A549 (cell line): ENCODE measurements around the gene ADGRF3. TPM values are rescaled to one million over a fixed set of nuclear protein-coding genes. Genes with fewer than 3 reads are reported as not detected.

Source experiments
- ATAC-seq, 2 experiments: fragments of 200-7000 bp in 1 of 2; fragments of >200 bp in 1 of 2; cut with Nextera tagmentation in 1 of 2; cut with Tn5 transposase in 1 of 2; 3 replicates each; pipeline versions ENCODE4 v1.8.0 to v1.9.1; 2018 to 2020; ENCODE audit warnings: mild to moderate bottlenecking in 1 of 2, moderate library complexity in 1 of 2
- CTCF ChIA-PET: fragments of 300-600 bp; sonication (Branson Sonifier 250); formaldehyde crosslinking; extraction: SDS; loops from one replicate; lab custom pipeline; 2021; ENCODE audit warnings: antibody characterized with exemption, inconsistent platforms; lab: Yijun Ruan, JAX
- POLR2A ChIA-PET: fragments of 350-600 bp; formaldehyde crosslinking; extraction: SDS; loops from one replicate; lab custom pipeline; 2021; ENCODE audit warnings: antibody characterized with exemption, inconsistent platforms; lab: Yijun Ruan, JAX
- DNase-seq, 2 experiments: peaks; one replicate each; pipeline versions ENCODE4 v3.0.0 to v3.0.0-alpha.2; 2011 to 2016; ENCODE audit warnings: low read depth in 1 of 2, low spot score in 1 of 2
- FAIRE-seq: peaks from 2 replicates; lab custom pipeline; 2011; peaks lifted over from hg19 to GRCh38; lab: Jason Lieb, UNC
- H3K27ac ChIP-seq, 2 experiments: fragments of >200 bp; sonication (Bioruptor Twin); formaldehyde crosslinking; 3 replicates each; pipeline ENCODE4 v1.5.1; 2016 to 2017
- H3K4me1 ChIP-seq: fragments of >200 bp; sonication (Bioruptor Twin); formaldehyde crosslinking; 3 replicates; pipeline ENCODE4 v1.6.1; 2016
- H3K4me2 ChIP-seq: fragments of >200 bp; sonication (Bioruptor Twin); formaldehyde crosslinking; 3 replicates; pipeline ENCODE4 v1.6.1; 2016
- H3K4me3 ChIP-seq: fragments of >200 bp; sonication (Bioruptor Twin); formaldehyde crosslinking; 3 replicates; pipeline ENCODE4 v1.5.1; 2016
- H3K9me3 ChIP-seq: fragments of >200 bp; sonication (Bioruptor Twin); formaldehyde crosslinking; 3 replicates; pipeline ENCODE4 v1.6.1; 2016
- BHLHE40 ChIP-seq: IDR thresholded peaks from 2 replicates; pipeline ENCODE4 v1.6.1; 2012; ENCODE audit warnings: low read depth, low read length, inconsistent platforms
- CHD2 ChIP-seq: fragments of 150-350 bp; IDR thresholded peaks from 2 replicates; pipeline ENCODE4 v1.6.1; 2014; ENCODE audit warnings: low read length; ENCODE audit not compliant: partially characterized antibody
- CHD4 ChIP-seq: fragments of 200-600 bp; sonication (generic); IDR thresholded peaks from 2 replicates; pipeline ENCODE4 v1.6.1; 2016; ENCODE audit warnings: antibody characterized with exemption, mild to moderate bottlenecking, borderline replicate concordance
- EHMT2 ChIP-seq: fragments of 200-600 bp; sonication (generic); IDR thresholded peaks from 2 replicates; pipeline ENCODE4 v1.6.1; 2016; ENCODE audit warnings: antibody characterized with exemption, low read depth, mild to moderate bottlenecking, moderate library complexity
- FOSL2 ChIP-seq, 2 experiments: fragments of 450-650 bp in 1 of 2; fragments of >200 bp in 1 of 2; sonication (Bioruptor Twin) in 1 of 2; formaldehyde crosslinking; IDR thresholded peaks; 2 replicates each; pipeline versions ENCODE4 v1.5.0 to v1.6.1; 2016 to 2020; ENCODE audit warnings: mild to moderate bottlenecking in 1 of 2, moderate library complexity in 1 of 2
- GATA3 ChIP-seq: IDR thresholded peaks from 2 replicates; pipeline ENCODE4 v1.6.1; 2012; ENCODE audit warnings: borderline replicate concordance
- HDAC2 ChIP-seq: fragments of 200-600 bp; sonication (generic); IDR thresholded peaks from 2 replicates; pipeline ENCODE4 v1.6.1; 2016
- HEYL ChIP-seq: fragments of 250-450 bp; sonication (Bioruptor Pico); IDR thresholded peaks from 2 replicates; pipeline ENCODE4 v1.8.0; 2021; ENCODE audit warnings: mild to moderate bottlenecking, moderate library complexity
- HOXB13 ChIP-seq: fragments of 250-450 bp; sonication (Bioruptor Pico); IDR thresholded peaks from 2 replicates; pipeline ENCODE4 v1.5.0; 2020; ENCODE audit warnings: low read depth, mild to moderate bottlenecking, moderate library complexity
- HOXB5 ChIP-seq: fragments of 250-450 bp; sonication (Bioruptor Pico); IDR thresholded peaks from 2 replicates; pipeline ENCODE4 v1.5.0; 2020; ENCODE audit warnings: mild to moderate bottlenecking, moderate library complexity
- JUN ChIP-seq, 2 experiments: fragments of >200 bp; sonication (Bioruptor Twin); formaldehyde crosslinking; IDR thresholded peaks; 2 replicates in 1 of 2; 3 replicates in 1 of 2; pipeline ENCODE4 v1.6.1; 2016 to 2017
- JUNB ChIP-seq: fragments of >200 bp; sonication (Bioruptor Twin); formaldehyde crosslinking; IDR thresholded peaks from 2 replicates; pipeline ENCODE4 v1.6.1; 2016
- KDM1A ChIP-seq: fragments of 200-600 bp; sonication (generic); IDR thresholded peaks from 2 replicates; pipeline ENCODE4 v1.6.1; 2016; ENCODE audit warnings: low read depth, mild to moderate bottlenecking
- MAFK ChIP-seq: fragments of 450-650 bp; IDR thresholded peaks from 2 replicates; pipeline ENCODE4 v1.6.1; 2014; ENCODE audit not compliant: partially characterized antibody
- MYC ChIP-seq: IDR thresholded peaks from 2 replicates; pipeline ENCODE4 v1.6.1; 2012; ENCODE audit warnings: mild to moderate bottlenecking, inconsistent platforms, low read length, improper control_type of control experiment, borderline replicate concordance
- NFE2L2 ChIP-seq: fragments of 150-350 bp; conservative IDR thresholded peaks from 2 replicates; pipeline ENCODE4 v1.6.1; 2014; ENCODE audit warnings: low read length
- PHF8 ChIP-seq: fragments of 200-600 bp; sonication (generic); IDR thresholded peaks from 2 replicates; pipeline ENCODE4 v1.6.1; 2016; ENCODE audit warnings: low read depth, mild to moderate bottlenecking, antibody characterized with exemption, moderate library complexity, borderline replicate concordance
- POLR2AphosphoS2 ChIP-seq: conservative IDR thresholded peaks from 2 replicates; pipeline ENCODE4 v1.6.1; 2012; ENCODE audit warnings: low read length, improper control_type of control experiment, inconsistent platforms
- RARB ChIP-seq: fragments of 250-450 bp; sonication (Bioruptor Pico); IDR thresholded peaks from 2 replicates; pipeline ENCODE4 v1.8.0; 2021; ENCODE audit warnings: mild to moderate bottlenecking, moderate library complexity
- RCOR1 ChIP-seq: fragments of 150-350 bp; IDR thresholded peaks from 2 replicates; pipeline ENCODE4 v1.6.1; 2014; ENCODE audit warnings: antibody characterized with exemption, low read length, low read depth
- TP53 ChIP-seq: fragments of 250-450 bp; sonication (Bioruptor Pico); IDR thresholded peaks from 2 replicates; pipeline ENCODE4 v1.5.0; 2021; ENCODE audit warnings: mild to moderate bottlenecking, moderate library complexity
- ZC3H11A ChIP-seq: fragments of 450-650 bp; IDR thresholded peaks from 2 replicates; pipeline ENCODE4 v1.6.1; 2014; ENCODE audit warnings: antibody characterized with exemption, mild to moderate bottlenecking
- ZFP36 ChIP-seq: fragments of 450-650 bp; IDR thresholded peaks from 2 replicates; pipeline ENCODE4 v1.6.1; 2014; ENCODE audit warnings: borderline replicate concordance; ENCODE audit not compliant: partially characterized antibody
- ZNF302 ChIP-seq: fragments of 250-450 bp; sonication (Bioruptor Pico); IDR thresholded peaks from 2 replicates; pipeline ENCODE4 v1.9.0; 2021; ENCODE audit warnings: inconsistent platforms, mild to moderate bottlenecking, moderate library complexity
- ZSCAN20 ChIP-seq: fragments of 250-450 bp; sonication (Bioruptor Pico); IDR thresholded peaks from 2 replicates; pipeline ENCODE4 v1.8.0; 2022; ENCODE audit warnings: mild to moderate bottlenecking, moderate library complexity
- WGBS: methylation state at CpG from one replicate; pipeline ENCODE4 v1.1.6; 2017; ENCODE audit errors: missing lambda C conversion rate; 5-methylcytosine and 5-hydroxymethylcytosine counted together
- polyA plus RNA-seq, 4 experiments: library from polyadenylated mRNA; depleted of rRNA in 3 of 4; stranded (reverse); fragments of >200 nt; fragmentation: RNase III in 1 of 4; extraction: RNeasy Plus Mini Kit Qiagen cat#74134 plus additional on column Dnase treatment in 1 of 4; gene quantifications; 2 replicates in 3 of 4; 3 replicates in 1 of 4; pipeline ENCODE4 v1.2.3, GENCODE V29; 2011 to 2017
- TF ChIP-seq, protein P1 (sequence below): fragments of 250-450 bp; sonication (Bioruptor Pico); IDR thresholded peaks from 2 replicates; pipeline ENCODE4 v1.5.0; 2020; ENCODE audit warnings: low read depth, mild to moderate bottlenecking, moderate library complexity
- TF ChIP-seq, protein P2 (sequence below): fragments of >200 bp; sonication (Bioruptor Twin); formaldehyde crosslinking; IDR thresholded peaks from 3 replicates; pipeline ENCODE4 v1.6.1; 2016
- TF ChIP-seq, protein P3 (sequence below): IDR thresholded peaks from 2 replicates; pipeline ENCODE4 v1.6.1; 2012
- TF ChIP-seq, protein P4 (sequence below): fragments of 200-600 bp; sonication (generic); IDR thresholded peaks from 2 replicates; pipeline ENCODE4 v1.6.1; 2016; ENCODE audit warnings: antibody characterized with exemption, mild to moderate bottlenecking, moderate library complexity
- TF ChIP-seq, protein P5 (sequence below): fragments of >200 bp; sonication (Bioruptor Twin); formaldehyde crosslinking; IDR thresholded peaks from 3 replicates; pipeline ENCODE4 v1.5.1; 2016

ADGRF3 gene
- polyA plus RNA-seq, 2 of the 4 experiments (the other 2 are of a cell fraction) = 0.12 to 0.21 TPM

DNA sequence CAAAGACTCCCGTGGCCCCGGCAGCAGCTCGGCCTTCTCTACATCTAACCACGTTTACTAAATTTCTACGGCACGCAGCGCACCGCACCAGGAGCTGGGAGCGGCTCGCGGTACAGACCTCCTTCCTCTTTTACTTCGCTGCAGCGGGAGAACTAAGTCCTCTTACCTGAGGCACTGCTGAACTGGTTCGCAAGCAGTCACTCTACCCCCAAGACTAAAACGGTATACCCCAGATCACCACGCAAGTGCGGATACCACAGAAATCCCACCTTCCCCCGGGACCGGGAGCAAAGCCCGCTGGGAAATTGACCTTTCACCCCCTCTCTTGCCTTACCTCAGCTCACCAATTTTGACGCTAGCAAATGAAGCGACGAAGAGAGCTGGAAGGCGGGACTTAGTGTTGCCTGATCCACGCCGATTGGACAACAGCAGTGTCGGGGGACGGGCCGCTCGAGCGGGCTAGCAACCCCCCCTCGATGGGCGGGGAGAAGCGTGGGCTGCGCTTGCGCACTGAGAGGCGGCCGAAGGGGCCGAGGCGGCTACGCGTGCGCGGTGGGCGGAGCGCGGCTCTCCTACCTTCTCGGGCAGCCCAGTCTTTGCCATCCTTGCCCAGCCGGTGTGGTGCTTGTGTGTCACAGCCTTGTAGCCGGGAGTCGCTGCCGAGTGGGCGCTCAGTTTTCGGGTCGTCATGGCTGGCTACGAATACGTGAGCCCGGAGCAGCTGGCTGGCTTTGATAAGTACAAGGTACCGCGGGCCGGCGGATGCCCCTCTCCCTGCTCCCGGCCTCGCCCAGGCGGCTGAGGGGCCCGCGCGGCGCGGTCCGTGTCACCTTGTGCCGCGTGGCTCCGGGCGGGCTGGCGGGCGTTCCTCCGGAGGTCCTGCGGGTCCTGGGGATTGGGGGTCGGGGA, 790 bp downstream of the ADGRF3 start, which contains the start of gene SELENOI:
Gene SELENOI, plus strand, starts transcription at position 599 of the 909 bp plus-strand sequence. Its CDS starts 90 bp downstream, at position 689.
- H3K27ac ChIP-seq = peak within 1 kb of the TSS; percentile 88 to 95
- ATAC-seq (peak; percentile 93 to 97), FAIRE-seq (peak; percentile 39), DNase-seq (peak; percentile 91 to 100)
- H3K9me3 ChIP-seq = no peaks in the 10 kb centered on the region
- H3K4me2 ChIP-seq = peak within 1 kb of the TSS; percentile 90
- H3K4me1 ChIP-seq = peaks cover 39% of the 10 kb centered on the region
- peak within 1 kb of the TSS; percentile 76 for H3K4me3 ChIP-seq
- ChIA-PET POLR2A (interaction anchor here (0.6 to 3.1 kb wide), 13 partner anchors 9 to 467 kb away, joined by 3 to 18 read pairs (median 4); partner anchors contain the start of genes ASXL2, HADHA and HADHB), CTCF (interaction anchor here (0.6 to 3.0 kb wide), 8 partner anchors 11 to 158 kb away, joined by 3 to 15 read pairs (median 4); no protein-coding TSS in a partner anchor)
- 2% methylated on average over 56 of the region's 80 CpGs for WGBS
- TF ChIP-seq HEYL (CRISPR knock-in tag) = no peak
- TF ChIP-seq, protein P1, sequence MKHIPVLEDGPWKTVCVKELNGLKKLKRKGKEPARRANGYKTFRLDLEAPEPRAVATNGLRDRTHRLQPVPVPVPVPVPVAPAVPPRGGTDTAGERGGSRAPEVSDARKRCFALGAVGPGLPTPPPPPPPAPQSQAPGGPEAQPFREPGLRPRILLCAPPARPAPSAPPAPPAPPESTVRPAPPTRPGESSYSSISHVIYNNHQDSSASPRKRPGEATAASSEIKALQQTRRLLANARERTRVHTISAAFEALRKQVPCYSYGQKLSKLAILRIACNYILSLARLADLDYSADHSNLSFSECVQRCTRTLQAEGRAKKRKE (CRISPR knock-in tag) = no peak
- TF ChIP-seq FOSL2 (IDR thresholded peaks at IDR 0.05) = no peak
- TF ChIP-seq FOSL2 (CRISPR knock-in tag; IDR thresholded peaks at IDR 0.05) = no peak
- TF ChIP-seq TP53 = peak; percentile 91; the same call in 1 of the 2 replicates
- no peak; the same call in 1 of the 2 replicates for TF ChIP-seq BHLHE40
- TF ChIP-seq ZFP36 = no peak
- TF ChIP-seq ZC3H11A = no peak
- no peak for TF ChIP-seq KDM1A
- 0 out of 2 replicates have a peak, but pooled peaks have one; percentile 9 for TF ChIP-seq GATA3
- TF ChIP-seq, protein P2, sequence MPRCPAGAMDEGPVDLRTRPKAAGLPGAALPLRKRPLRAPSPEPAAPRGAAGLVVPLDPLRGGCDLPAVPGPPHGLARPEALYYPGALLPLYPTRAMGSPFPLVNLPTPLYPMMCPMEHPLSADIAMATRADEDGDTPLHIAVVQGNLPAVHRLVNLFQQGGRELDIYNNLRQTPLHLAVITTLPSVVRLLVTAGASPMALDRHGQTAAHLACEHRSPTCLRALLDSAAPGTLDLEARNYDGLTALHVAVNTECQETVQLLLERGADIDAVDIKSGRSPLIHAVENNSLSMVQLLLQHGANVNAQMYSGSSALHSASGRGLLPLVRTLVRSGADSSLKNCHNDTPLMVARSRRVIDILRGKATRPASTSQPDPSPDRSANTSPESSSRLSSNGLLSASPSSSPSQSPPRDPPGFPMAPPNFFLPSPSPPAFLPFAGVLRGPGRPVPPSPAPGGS = peak; percentile 94
- TF ChIP-seq HOXB13 = no peak
- TF ChIP-seq RARB = no peak
- TF ChIP-seq MYC = peak; percentile 46; the same call in 1 of the 2 replicates
- no peak for TF ChIP-seq JUNB
- no peak for TF ChIP-seq NFE2L2
- TF ChIP-seq ZSCAN20 (CRISPR knock-in tag) = no peak
- TF ChIP-seq RCOR1 = no peak
- peak; percentile 96 for TF ChIP-seq PHF8
- TF ChIP-seq CHD4 = no peak
- no peak for TF ChIP-seq CHD2
- TF ChIP-seq, protein P3, sequence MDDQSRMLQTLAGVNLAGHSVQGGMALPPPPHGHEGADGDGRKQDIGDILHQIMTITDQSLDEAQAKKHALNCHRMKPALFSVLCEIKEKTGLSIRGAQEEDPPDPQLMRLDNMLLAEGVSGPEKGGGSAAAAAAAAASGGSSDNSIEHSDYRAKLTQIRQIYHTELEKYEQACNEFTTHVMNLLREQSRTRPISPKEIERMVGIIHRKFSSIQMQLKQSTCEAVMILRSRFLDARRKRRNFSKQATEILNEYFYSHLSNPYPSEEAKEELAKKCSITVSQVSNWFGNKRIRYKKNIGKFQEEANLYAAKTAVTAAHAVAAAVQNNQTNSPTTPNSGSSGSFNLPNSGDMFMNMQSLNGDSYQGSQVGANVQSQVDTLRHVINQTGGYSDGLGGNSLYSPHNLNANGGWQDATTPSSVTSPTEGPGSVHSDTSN = peak; percentile 89
- TF ChIP-seq EHMT2 = no peak
- TF ChIP-seq, protein P4, sequence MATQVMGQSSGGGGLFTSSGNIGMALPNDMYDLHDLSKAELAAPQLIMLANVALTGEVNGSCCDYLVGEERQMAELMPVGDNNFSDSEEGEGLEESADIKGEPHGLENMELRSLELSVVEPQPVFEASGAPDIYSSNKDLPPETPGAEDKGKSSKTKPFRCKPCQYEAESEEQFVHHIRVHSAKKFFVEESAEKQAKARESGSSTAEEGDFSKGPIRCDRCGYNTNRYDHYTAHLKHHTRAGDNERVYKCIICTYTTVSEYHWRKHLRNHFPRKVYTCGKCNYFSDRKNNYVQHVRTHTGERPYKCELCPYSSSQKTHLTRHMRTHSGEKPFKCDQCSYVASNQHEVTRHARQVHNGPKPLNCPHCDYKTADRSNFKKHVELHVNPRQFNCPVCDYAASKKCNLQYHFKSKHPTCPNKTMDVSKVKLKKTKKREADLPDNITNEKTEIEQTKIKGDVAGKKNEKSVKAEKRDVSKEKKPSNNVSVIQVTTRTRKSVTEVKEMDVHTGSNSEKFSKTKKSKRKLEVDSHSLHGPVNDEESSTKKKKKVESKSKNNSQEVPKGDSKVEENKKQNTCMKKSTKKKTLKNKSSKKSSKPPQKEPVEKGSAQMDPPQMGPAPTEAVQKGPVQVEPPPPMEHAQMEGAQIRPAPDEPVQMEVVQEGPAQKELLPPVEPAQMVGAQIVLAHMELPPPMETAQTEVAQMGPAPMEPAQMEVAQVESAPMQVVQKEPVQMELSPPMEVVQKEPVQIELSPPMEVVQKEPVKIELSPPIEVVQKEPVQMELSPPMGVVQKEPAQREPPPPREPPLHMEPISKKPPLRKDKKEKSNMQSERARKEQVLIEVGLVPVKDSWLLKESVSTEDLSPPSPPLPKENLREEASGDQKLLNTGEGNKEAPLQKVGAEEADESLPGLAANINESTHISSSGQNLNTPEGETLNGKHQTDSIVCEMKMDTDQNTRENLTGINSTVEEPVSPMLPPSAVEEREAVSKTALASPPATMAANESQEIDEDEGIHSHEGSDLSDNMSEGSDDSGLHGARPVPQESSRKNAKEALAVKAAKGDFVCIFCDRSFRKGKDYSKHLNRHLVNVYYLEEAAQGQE = no peak
- TF ChIP-seq, protein P5, sequence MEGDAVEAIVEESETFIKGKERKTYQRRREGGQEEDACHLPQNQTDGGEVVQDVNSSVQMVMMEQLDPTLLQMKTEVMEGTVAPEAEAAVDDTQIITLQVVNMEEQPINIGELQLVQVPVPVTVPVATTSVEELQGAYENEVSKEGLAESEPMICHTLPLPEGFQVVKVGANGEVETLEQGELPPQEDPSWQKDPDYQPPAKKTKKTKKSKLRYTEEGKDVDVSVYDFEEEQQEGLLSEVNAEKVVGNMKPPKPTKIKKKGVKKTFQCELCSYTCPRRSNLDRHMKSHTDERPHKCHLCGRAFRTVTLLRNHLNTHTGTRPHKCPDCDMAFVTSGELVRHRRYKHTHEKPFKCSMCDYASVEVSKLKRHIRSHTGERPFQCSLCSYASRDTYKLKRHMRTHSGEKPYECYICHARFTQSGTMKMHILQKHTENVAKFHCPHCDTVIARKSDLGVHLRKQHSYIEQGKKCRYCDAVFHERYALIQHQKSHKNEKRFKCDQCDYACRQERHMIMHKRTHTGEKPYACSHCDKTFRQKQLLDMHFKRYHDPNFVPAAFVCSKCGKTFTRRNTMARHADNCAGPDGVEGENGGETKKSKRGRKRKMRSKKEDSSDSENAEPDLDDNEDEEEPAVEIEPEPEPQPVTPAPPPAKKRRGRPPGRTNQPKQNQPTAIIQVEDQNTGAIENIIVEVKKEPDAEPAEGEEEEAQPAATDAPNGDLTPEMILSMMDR = no peak
- TF ChIP-seq MAFK = no peak
- TF ChIP-seq HDAC2 = no peak; the same call in 1 of the 2 replicates
- no peak; the same call in 1 of the 2 replicates for TF ChIP-seq HOXB5 (CRISPR knock-in tag)
- TF ChIP-seq JUN (IDR thresholded peaks at IDR 0.05) = peak; percentile 92 to 94; a peak in 4 of 5 replicates
- no peak for TF ChIP-seq POLR2AphosphoS2
- TF ChIP-seq ZNF302 (CRISPR knock-in tag) = no peak
